GM23338 (cell line): ENCODE results near the gene KCNJ18. TPM values are rescaled to one million over a fixed set of nuclear protein-coding genes. Genes with fewer than 3 reads are reported as not detected.
A peak's percentile ranks its signal among the peaks of the same experiment; 100 is the strongest.
"Not testable (repeated sequence)": the region's sequence is repeated elsewhere in the genome, so short reads cannot be mapped to it uniquely, and the experiment has no call there.

Source experiments
- ATAC-seq: fragments of 200-7000 bp; cut with Tn5 transposase; 3 replicates; pipeline ENCODE4 v1.9.1; 2020
- DNase-seq: peaks from one replicate; pipeline ENCODE4 v3.0.0-alpha.2; 2015; ENCODE audit warnings: low spot score
- H2AFZ ChIP-seq: fragments of 200-600 bp; sonication (generic); 2 replicates; pipeline ENCODE4 v1.8.0; 2016; ENCODE audit warnings: antibody characterized with exemption, mild to moderate bottlenecking, moderate library complexity
- H3F3A ChIP-seq: fragments of 200-600 bp; sonication (generic); replicated peaks from 2 replicates; pipeline ENCODE4 v1.8.0; 2017; ENCODE audit warnings: antibody characterized with exemption, mixed run types, low read depth
- H3K27ac ChIP-seq: fragments of 200-600 bp; sonication (generic); 2 replicates; pipeline ENCODE4 v1.6.1; 2016; ENCODE audit warnings: low read depth
- H3K27me3 ChIP-seq: fragments of 200-600 bp; sonication (generic); 2 replicates; pipeline ENCODE4 v1.8.0; 2016; ENCODE audit warnings: mild to moderate bottlenecking, mixed run types, moderate library complexity; ENCODE audit not compliant: insufficient read depth
- H3K36me3 ChIP-seq: fragments of 200-600 bp; sonication (generic); 2 replicates; pipeline ENCODE4 v1.8.0; 2016; ENCODE audit warnings: mild to moderate bottlenecking; ENCODE audit not compliant: insufficient read depth
- H3K4me1 ChIP-seq: fragments of 200-600 bp; sonication (generic); 2 replicates; pipeline ENCODE4 v1.8.0; 2016; ENCODE audit warnings: mild to moderate bottlenecking, moderate library complexity; ENCODE audit not compliant: insufficient read depth
- H3K4me2 ChIP-seq: fragments of 200-600 bp; sonication (generic); 2 replicates; pipeline ENCODE4 v1.7.1; 2017; ENCODE audit warnings: mixed run types
- H3K4me3 ChIP-seq: fragments of 200-600 bp; sonication (generic); 2 replicates; pipeline ENCODE4 v1.6.1; 2016; ENCODE audit warnings: mixed run types
- H3K79me2 ChIP-seq: fragments of 200-600 bp; sonication (generic); replicated peaks from 2 replicates; pipeline ENCODE4 v1.8.0; 2017; ENCODE audit warnings: mild to moderate bottlenecking; ENCODE audit not compliant: insufficient read depth
- H3K9me2 ChIP-seq: fragments of 200-600 bp; sonication (generic); 2 replicates; pipeline ENCODE4 v1.8.0; 2017; ENCODE audit not compliant: insufficient read depth
- H4K20me1 ChIP-seq: fragments of 200-600 bp; sonication (generic); replicated peaks from 2 replicates; pipeline ENCODE4 v1.8.0; 2017; ENCODE audit warnings: mild to moderate bottlenecking; ENCODE audit not compliant: insufficient read depth
- H3K27ac Mint-ChIP-seq: 2 replicates; pipeline ENCODE4 v1.8.0; 2020; ENCODE audit warnings: inconsistent platforms, mild to moderate bottlenecking, moderate library complexity, mixed read lengths
- H3K27me3 Mint-ChIP-seq: 3 replicates; pipeline ENCODE4 v1.8.0; 2022; ENCODE audit warnings: low read depth, mild to moderate bottlenecking, moderate library complexity, mixed read lengths, inconsistent platforms; ENCODE audit not compliant: insufficient read depth, poor library complexity
- H3K36me3 Mint-ChIP-seq: 3 replicates; pipeline ENCODE4 v1.8.0; 2021; ENCODE audit warnings: low read depth, mild to moderate bottlenecking, inconsistent platforms, moderate library complexity, mixed read lengths
- H3K4me1 Mint-ChIP-seq: 3 replicates; pipeline ENCODE4 v1.8.0; 2020; ENCODE audit warnings: mild to moderate bottlenecking, inconsistent platforms, mixed read lengths
- H3K4me3 Mint-ChIP-seq: 3 replicates; pipeline ENCODE4 v1.8.0; 2021; ENCODE audit warnings: moderate library complexity, mild to moderate bottlenecking, inconsistent platforms, mixed read lengths
- H3K9me3 Mint-ChIP-seq: 3 replicates; pipeline ENCODE4 v1.8.0; 2020; ENCODE audit warnings: moderate library complexity, mild to moderate bottlenecking, inconsistent platforms, mixed read lengths
- long read RNA-seq: library from polyadenylated mRNA; unstranded; transcript quantifications from one replicate; pipeline ENCODE4 v2.0.0, GENCODE V29; 2020; ENCODE audit not compliant: unreplicated experiment
- polyA plus RNA-seq: library from polyadenylated mRNA; unstranded; fragments of >200 nt; fragmentation: Nextera tagmentation; extraction: Ambion mirVana; gene quantifications from 2 replicates; pipeline ENCODE4 v1.2.1, GENCODE V29; 2016
- total RNA-seq: library from RNA; depleted of rRNA; stranded (reverse); fragments of >200 nt; shearing (Covaris generic); gene quantifications from 2 replicates; pipeline ENCODE4 v1.2.3, GENCODE V29; 2014; rRNA removed
- TF ChIP-seq, protein P1 (sequence below), 2 experiments: fragments of 200-600 bp in 1 of 2; sonication (generic) in 1 of 2; conservative IDR thresholded peaks; 2 replicates each; pipeline versions ENCODE4 v1.5.1 to v1.6.1; 2016 to 2017; ENCODE audit warnings: antibody characterized with exemption in 2 of 2, low read depth in 2 of 2, mild to moderate bottlenecking in 2 of 2, moderate library complexity in 1 of 2

Gene KCNJ18
- total RNA-seq (not detected in 2 replicates), polyA plus RNA-seq (not detected in 2 replicates)
- long read RNA-seq: 0 reads

DNA sequence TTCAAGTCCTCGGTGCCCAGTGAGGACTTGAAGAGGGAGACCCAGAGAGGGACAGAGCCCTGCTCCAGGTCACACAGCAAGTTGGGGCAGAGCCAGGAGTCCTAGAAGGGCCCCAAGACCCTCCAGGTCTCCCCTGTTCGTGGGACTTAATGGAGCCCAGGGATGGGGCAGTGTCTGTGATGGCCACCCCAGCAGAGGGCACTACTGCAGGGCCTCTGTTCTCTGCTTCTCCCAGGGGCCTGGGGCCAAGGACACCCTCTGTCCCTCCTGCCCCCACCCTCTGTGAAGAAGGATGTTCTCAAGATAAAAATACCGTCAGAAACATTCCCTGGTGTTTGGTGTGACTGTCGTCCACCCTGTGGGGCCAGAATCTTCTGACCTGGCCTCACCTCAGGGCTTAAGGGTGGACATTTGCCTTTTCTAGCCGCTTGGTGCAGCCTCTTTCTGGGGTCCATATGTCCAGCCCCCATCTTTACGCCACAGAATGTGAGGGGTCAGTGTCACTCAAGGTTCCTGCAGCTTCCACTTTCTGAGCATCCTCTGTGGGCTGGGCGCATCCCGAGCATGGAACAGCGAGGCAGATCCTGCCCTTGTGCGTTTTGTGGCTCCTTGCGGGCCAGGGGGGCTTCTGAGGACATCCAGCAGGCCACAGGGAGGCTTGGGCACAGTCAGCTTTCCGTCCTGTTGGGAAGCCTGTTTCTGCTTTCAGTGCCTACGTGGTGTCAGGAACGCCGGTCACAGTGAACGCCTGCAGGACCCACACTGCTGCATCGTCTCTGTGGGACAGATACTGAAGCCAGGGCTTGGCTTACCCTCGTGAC lies at the start of gene KCNJ18:
KCNJ18 (plus strand) TSS at position 641 of the 821 bp plus-strand sequence. CDS start 10,264 bp downstream, outside the sequence.
- Mint-ChIP-seq H3K36me3 (peaks cover 30% of the 10 kb centered on the region), H3K9me3 (peaks cover 88% of the 10 kb centered on the region)
- H3K4me1 Mint-ChIP-seq, H3F3A ChIP-seq, H3K79me2 ChIP-seq, DNase-seq, H3K4me3 Mint-ChIP-seq, H3K9me2 ChIP-seq, H3K4me3 ChIP-seq, H3K4me1 ChIP-seq, H3K4me2 ChIP-seq, H3K36me3 ChIP-seq, H4K20me1 ChIP-seq, H2AFZ ChIP-seq, H3K27me3 Mint-ChIP-seq, ATAC-seq, H3K27ac Mint-ChIP-seq, H3K27ac ChIP-seq, H3K27me3 ChIP-seq: not testable (repeated sequence)
- TF ChIP-seq, protein P1, sequence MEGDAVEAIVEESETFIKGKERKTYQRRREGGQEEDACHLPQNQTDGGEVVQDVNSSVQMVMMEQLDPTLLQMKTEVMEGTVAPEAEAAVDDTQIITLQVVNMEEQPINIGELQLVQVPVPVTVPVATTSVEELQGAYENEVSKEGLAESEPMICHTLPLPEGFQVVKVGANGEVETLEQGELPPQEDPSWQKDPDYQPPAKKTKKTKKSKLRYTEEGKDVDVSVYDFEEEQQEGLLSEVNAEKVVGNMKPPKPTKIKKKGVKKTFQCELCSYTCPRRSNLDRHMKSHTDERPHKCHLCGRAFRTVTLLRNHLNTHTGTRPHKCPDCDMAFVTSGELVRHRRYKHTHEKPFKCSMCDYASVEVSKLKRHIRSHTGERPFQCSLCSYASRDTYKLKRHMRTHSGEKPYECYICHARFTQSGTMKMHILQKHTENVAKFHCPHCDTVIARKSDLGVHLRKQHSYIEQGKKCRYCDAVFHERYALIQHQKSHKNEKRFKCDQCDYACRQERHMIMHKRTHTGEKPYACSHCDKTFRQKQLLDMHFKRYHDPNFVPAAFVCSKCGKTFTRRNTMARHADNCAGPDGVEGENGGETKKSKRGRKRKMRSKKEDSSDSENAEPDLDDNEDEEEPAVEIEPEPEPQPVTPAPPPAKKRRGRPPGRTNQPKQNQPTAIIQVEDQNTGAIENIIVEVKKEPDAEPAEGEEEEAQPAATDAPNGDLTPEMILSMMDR (conservative IDR thresholded peaks at IDR 0.05; ENCODE audit: low read depth in 2 of 2): peak in 1 of 2 experiments; percentile 14; a peak in 1 of 4 replicates

DNA sequence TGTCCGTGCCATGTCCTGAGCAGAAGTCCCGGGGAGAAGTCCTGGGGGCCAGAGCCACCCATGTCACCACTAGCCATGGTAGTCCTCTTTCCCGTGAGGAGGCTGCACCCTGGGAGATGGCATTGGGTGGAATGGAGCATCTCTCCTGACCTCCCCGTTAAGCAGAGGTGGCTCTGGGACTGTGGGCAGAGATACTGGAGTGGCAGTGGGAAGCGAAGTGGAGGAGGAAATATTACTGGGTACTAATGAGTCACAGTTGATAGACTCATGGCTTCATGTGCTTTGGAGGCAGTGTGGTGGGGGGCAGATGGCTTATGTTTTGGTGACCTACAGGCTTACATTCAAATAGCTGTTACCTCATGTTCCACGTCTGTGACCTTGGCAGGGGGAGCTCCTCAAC lies 44.2 kb upstream of the KCNJ18 start:
- not testable (repeated sequence) for H3K4me2 ChIP-seq, H3K4me1 ChIP-seq, H3K27ac ChIP-seq, H3K79me2 ChIP-seq, H3K27me3 Mint-ChIP-seq, H3F3A ChIP-seq, DNase-seq, H4K20me1 ChIP-seq, H3K4me1 Mint-ChIP-seq, H3K4me3 Mint-ChIP-seq, H3K4me3 ChIP-seq, H3K27ac Mint-ChIP-seq, H3K36me3 ChIP-seq, H3K9me2 ChIP-seq, H3K27me3 ChIP-seq, ATAC-seq, H2AFZ ChIP-seq
- peaks cover 38% of the 10 kb centered on the region for H3K36me3 Mint-ChIP-seq
- peaks cover 94% of the 10 kb centered on the region for H3K9me3 Mint-ChIP-seq

DNA sequence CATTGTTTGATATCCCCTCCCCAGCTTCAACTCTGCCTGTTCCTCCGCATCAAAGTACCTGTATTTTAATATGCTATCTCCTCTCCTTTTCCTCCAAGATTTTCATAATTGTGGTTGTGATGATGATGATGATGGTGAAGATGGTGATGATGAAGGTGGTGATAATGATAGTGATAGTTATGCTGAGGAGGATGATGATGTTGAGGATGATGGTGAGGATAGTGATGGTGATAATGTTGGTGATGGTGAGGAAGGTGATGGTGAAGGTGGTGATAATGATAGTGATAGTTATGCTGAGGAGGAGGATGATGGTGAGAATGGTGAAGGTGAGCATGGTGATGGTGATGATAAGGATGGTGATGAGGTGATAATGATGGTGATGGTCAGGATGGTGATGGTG lies 42.3 kb upstream of the KCNJ18 start:
- not testable (repeated sequence) for H4K20me1 ChIP-seq, H3K4me3 ChIP-seq, H3K4me2 ChIP-seq, H3K79me2 ChIP-seq, H3F3A ChIP-seq, H3K9me2 ChIP-seq, H3K4me1 Mint-ChIP-seq, H3K27me3 Mint-ChIP-seq, H3K4me1 ChIP-seq, H3K4me3 Mint-ChIP-seq, H3K27me3 ChIP-seq, H2AFZ ChIP-seq, ATAC-seq, DNase-seq, H3K27ac Mint-ChIP-seq, H3K36me3 ChIP-seq, H3K27ac ChIP-seq
- Mint-ChIP-seq H3K9me3 (peaks cover 87% of the 10 kb centered on the region), H3K36me3 (peaks cover 38% of the 10 kb centered on the region)

DNA sequence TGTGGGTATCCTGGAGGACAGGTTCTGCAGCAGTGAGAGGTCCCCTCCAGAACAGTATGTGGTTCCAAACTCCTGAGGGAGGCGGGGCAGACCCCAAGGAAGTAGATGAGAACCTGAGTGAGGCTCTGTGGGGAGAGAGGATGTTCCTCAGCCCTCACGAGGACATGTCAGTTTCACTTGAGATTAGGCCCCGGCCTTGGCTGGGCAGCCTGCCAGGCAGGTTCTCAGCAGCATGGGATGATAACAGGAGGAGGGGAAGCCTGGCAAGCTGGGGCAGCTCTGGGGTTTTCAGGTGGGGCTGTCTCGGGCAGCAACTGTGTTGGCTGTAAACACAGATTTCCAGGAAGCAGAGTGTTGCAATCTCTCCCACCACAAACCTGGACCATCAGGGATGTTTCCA lies 40.3 kb upstream of the KCNJ18 start:
- H3K9me2 ChIP-seq, H4K20me1 ChIP-seq, H3K27ac Mint-ChIP-seq, H3K4me1 Mint-ChIP-seq, H3K4me3 Mint-ChIP-seq, H3K79me2 ChIP-seq, H3K4me2 ChIP-seq, H2AFZ ChIP-seq, H3K36me3 ChIP-seq, H3K27ac ChIP-seq, H3K4me1 ChIP-seq, ATAC-seq, DNase-seq, H3F3A ChIP-seq, H3K27me3 ChIP-seq, H3K4me3 ChIP-seq, H3K27me3 Mint-ChIP-seq: not testable (repeated sequence)
- Mint-ChIP-seq H3K9me3 (peaks cover 82% of the 10 kb centered on the region), H3K36me3 (peaks cover 39% of the 10 kb centered on the region)

DNA sequence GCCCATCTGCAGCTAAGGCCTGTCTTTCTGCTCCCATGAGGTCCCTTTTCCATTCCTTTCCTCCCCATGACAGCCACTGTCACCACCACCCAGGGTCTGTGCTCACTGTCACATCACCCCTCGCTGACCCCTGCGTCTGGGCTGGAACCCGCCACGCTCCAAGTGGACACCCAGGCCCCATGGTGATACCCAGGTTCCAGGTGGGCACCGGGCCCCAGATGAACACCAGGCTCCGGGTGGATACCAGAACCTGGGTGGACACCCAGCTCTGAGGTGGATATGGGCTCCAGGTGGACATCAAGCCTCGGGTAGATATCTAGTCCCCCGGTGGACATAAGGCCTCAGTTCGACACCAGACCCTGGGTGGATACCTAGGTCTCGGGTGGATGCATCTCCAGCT lies 39.1 kb upstream of the KCNJ18 start:
- H3K4me3 Mint-ChIP-seq, H3K79me2 ChIP-seq, H3K27ac ChIP-seq, H3K27me3 ChIP-seq, H3K27ac Mint-ChIP-seq, H3K4me3 ChIP-seq, H3K4me2 ChIP-seq, ATAC-seq, DNase-seq, H3K36me3 ChIP-seq, H3F3A ChIP-seq, H3K27me3 Mint-ChIP-seq, H3K4me1 Mint-ChIP-seq, H3K9me2 ChIP-seq, H2AFZ ChIP-seq, H4K20me1 ChIP-seq, H3K4me1 ChIP-seq: not testable (repeated sequence)
- peaks cover 36% of the 10 kb centered on the region for H3K36me3 Mint-ChIP-seq
- peaks cover 81% of the 10 kb centered on the region for H3K9me3 Mint-ChIP-seq
